ENCODE data around the gene TALDO1.

- no peak for TF ChIP-seq RAD21 (IDR thresholded peaks at IDR 0.05; ENCODE audit: low read depth)
- no peak for TF ChIP-seq MAX (IDR thresholded peaks at IDR 0.05)
- no peak for TF ChIP-seq YY1 (IDR thresholded peaks at IDR 0.05; ENCODE audit: low read depth)
- no peak for TF ChIP-seq CREB1 (IDR thresholded peaks at IDR 0.05; ENCODE audit: low read depth)
- no peak for TF ChIP-seq TAF1 (IDR thresholded peaks at IDR 0.05; ENCODE audit: low read depth)
- TF ChIP-seq FOXM1 (IDR thresholded peaks at IDR 0.05; ENCODE audit: borderline replicate concordance, low read depth), result no peak
- TF ChIP-seq TEAD4 (IDR thresholded peaks at IDR 0.05), result no peak
- TF ChIP-seq EP300 (IDR thresholded peaks at IDR 0.05; ENCODE audit: borderline replicate concordance), result no peak
- no peak for TF ChIP-seq TCF12 (IDR thresholded peaks at IDR 0.05; ENCODE audit: low read depth)
- TF ChIP-seq USF1 (IDR thresholded peaks at IDR 0.05), result no peak
- no peak for TF ChIP-seq REST (IDR thresholded peaks at IDR 0.05; ENCODE audit: low read depth)
- no peak for TF ChIP-seq CEBPB (IDR thresholded peaks at IDR 0.05)
- TF ChIP-seq EGR1 (IDR thresholded peaks at IDR 0.05), result no peak
- TF ChIP-seq NFIC (IDR thresholded peaks at IDR 0.05), result no peak
These were observed 39.9 kb downstream of the TALDO1 start for GRCh38 chr11:787084-787675.

Data from Ishikawa (cell line).